ENCODE data around the gene CD47.

- TF ChIP-seq TCF7L2 (IDR thresholded peaks at IDR 0.05; ENCODE audit: low read depth, low read length) (no peak), CTCF (IDR thresholded peaks at IDR 0.05) (no peak), POLR2AphosphoS5 (IDR thresholded peaks at IDR 0.05; ENCODE audit: low read depth, low read length) (no peak)
Observed at GRCh38 chr3:108099679-108100428, 9.0 kb upstream of the CD47 start.

Measured in Panc1 (cell line).